ENCODE data around the gene TXNRD1. TPM values are rescaled to one million over a fixed set of nuclear protein-coding genes. Genes with fewer than 3 reads are reported as not detected.

TXNRD1 gene
- total RNA-seq, 6 experiments from 2014 or later: 40.3 to 153 (median 74.5) TPM

- Histone ChIP-seq H3K27me3 (no peaks in the 10 kb centered on the region), H3K4me1 (peaks cover 0 to 3% (median 0%) of the 10 kb centered on the region in 4 donors), H3K4me3 (no peak overlapping the region), H3K36me3 (no peaks in the 10 kb centered on the region), H3K9me3 (no peaks in the 10 kb centered on the region), H3K27ac (no peak overlapping the region)
- intact Hi-C loops (cut with DNase I): no loop called here
- 80% methylated on average over 3 of the region's 4 CpGs for WGBS (ENCODE audit: insufficient coverage, low coverage, low lambda C conversion rate, missing lambda C conversion rate)
- DNase-seq (no peak), ATAC-seq (no peak)
- TF ChIP-seq, protein P1, sequence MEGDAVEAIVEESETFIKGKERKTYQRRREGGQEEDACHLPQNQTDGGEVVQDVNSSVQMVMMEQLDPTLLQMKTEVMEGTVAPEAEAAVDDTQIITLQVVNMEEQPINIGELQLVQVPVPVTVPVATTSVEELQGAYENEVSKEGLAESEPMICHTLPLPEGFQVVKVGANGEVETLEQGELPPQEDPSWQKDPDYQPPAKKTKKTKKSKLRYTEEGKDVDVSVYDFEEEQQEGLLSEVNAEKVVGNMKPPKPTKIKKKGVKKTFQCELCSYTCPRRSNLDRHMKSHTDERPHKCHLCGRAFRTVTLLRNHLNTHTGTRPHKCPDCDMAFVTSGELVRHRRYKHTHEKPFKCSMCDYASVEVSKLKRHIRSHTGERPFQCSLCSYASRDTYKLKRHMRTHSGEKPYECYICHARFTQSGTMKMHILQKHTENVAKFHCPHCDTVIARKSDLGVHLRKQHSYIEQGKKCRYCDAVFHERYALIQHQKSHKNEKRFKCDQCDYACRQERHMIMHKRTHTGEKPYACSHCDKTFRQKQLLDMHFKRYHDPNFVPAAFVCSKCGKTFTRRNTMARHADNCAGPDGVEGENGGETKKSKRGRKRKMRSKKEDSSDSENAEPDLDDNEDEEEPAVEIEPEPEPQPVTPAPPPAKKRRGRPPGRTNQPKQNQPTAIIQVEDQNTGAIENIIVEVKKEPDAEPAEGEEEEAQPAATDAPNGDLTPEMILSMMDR (IDR thresholded peaks at IDR 0.05): no peak
Observed at GRCh38 chr12:104378427-104378826, 162.8 kb downstream of the TXNRD1 start.

DNA sequence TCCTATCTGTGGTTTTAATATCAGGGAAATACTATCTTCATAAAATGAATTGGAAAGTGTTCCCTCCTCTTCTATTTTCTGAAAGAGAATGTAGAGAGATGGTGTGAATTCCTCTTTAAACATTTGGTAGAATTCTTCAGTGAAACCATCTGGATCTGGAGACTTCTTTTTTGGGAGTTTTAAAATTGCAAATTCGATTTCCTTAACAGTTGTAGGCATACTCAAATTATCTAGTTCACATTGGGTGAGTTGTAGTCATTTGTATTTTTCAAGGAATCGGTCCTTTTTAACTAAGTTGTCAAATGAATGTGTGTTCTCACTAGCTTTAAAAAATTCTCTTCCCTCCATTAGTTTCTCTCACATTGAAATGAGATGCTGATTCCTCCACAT is 165.8 kb downstream of the TXNRD1 start:
- Histone ChIP-seq H3K4me3 (no peak overlapping the region), H3K36me3 (no peaks in the 10 kb centered on the region), H3K4me1 (peaks cover 0 to 3% (median 0%) of the 10 kb centered on the region in 4 donors), H3K27ac (no peak overlapping the region), H3K9me3 (no peaks in the 10 kb centered on the region), H3K27me3 (no peaks in the 10 kb centered on the region)
- ATAC-seq: no peak
- no peak for TF ChIP-seq POLR2A (IDR thresholded peaks at IDR 0.05)
- TF ChIP-seq, protein P1 (IDR thresholded peaks at IDR 0.05): no peak
- WGBS (ENCODE audit: insufficient coverage, low coverage, low lambda C conversion rate, missing lambda C conversion rate): 40% methylated on average over 2 of the region's 2 CpGs
- intact Hi-C loops (cut with DNase I): no loop called here
- no peak for DNase-seq

DNA sequence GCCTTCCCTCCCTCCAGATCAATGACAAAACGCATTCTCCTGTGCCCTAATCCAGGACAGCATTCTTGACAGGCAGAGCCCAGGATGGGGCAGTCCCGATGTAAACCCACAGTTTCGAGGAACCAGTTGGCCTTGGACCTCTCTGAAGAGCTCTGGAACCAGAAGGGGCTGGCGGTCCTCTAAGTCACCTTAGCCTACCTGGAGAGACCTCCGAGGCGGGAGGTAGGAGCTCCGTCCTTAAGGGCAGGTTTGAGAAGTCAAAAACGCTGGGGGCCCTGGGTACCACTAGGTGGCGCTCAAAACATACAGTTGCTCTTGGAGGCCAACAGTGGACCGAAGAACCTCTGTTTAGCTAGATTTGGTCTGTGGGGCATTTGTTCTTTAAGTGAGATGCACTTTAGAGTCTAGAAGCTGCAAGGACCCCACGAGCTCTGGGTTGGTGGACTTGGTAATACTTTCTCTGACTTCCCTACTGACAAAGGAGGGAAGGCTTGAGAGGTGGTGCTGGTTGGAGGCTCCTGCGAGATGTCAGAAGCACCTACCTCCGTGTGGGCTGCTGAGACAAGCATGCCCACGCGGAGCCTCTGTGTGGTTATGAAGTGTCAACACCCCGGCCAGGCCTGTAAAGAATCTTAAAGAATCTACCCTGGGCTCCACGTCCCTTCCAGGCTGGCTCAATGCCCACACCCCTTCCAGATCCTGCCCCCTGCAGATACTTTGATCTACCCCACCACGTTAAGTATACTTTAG is 166.3 kb downstream of the TXNRD1 start:
- DNase-seq (peak; percentile 71 to 81 (median 71)), ATAC-seq (peak; percentile 92 to 98 (median 96))
- H3K9me3 ChIP-seq: no peaks in the 10 kb centered on the region
- no peak overlapping the region for H3K27ac ChIP-seq
- TF ChIP-seq, protein P1 (IDR thresholded peaks at IDR 0.05): peak; percentile 90 to 98 (median 93)
- no peak for TF ChIP-seq POLR2A (IDR thresholded peaks at IDR 0.05)
- H3K36me3 ChIP-seq: no peaks in the 10 kb centered on the region
- no peak overlapping the region for H3K4me3 ChIP-seq
- H3K4me1 ChIP-seq: peaks cover 0 to 3% (median 0%) of the 10 kb centered on the region in 4 donors
- 13% methylated on average over 11 of the region's 18 CpGs for WGBS (ENCODE audit: insufficient coverage, low coverage, low lambda C conversion rate, missing lambda C conversion rate)
- no peaks in the 10 kb centered on the region for H3K27me3 ChIP-seq
- intact Hi-C loops (cut with DNase I): no loop called here

DNA sequence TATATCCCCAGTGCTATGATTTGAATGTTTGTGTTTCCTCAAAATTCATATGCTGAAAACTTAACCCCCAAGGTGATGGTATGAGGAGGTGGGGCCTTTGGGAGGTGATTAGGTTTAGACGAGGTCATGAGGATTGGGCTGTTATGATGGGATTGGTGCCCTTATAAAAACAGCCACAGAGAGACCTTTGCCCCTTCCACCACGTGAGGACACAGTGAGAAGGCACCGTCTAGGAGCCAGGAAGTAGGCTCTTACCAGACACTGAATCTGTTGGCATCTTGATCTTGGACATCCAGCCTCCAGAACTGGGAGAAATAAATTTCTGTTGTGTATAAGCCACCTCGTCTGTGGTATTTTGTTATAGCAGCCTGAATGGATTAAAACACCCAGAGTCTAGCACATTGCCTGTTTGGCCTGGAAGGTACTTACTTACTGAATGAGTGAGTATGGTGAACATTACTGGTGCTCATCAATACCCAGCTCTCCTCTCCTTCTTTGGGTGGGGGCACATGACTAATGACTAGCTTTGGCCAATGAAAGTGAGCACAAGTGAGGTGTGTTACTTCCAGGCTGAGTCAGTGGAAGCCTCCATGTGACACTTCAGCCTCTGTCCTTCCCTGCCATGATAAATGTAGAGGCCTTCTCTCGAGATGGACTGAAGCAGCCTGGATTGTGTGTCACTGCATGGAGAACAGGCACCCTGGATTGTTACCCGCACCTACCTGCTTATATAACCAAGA is 168.7 kb downstream of the TXNRD1 start:
- WGBS (ENCODE audit: insufficient coverage, low coverage, low lambda C conversion rate, missing lambda C conversion rate): 52% methylated on average over 5 of the region's 6 CpGs
- ATAC-seq (no peak), DNase-seq (no peak)
- Histone ChIP-seq H3K4me1 (peaks cover 0 to 3% (median 0%) of the 10 kb centered on the region in 4 donors), H3K27me3 (no peaks in the 10 kb centered on the region), H3K9me3 (no peaks in the 10 kb centered on the region), H3K36me3 (no peaks in the 10 kb centered on the region), H3K27ac (no peak overlapping the region), H3K4me3 (no peak overlapping the region)
- intact Hi-C loops (cut with DNase I): no loop called here
- no peak for TF ChIP-seq POLR2A (IDR thresholded peaks at IDR 0.05)
- TF ChIP-seq, protein P1 (IDR thresholded peaks at IDR 0.05): no peak

All from right lobe of liver (tissue), 6 donors.